HG02588 (cell line): ENCODE data around the gene MAP1B.

Source experiments
- ATAC-seq: cut with Tn5 transposase; IDR thresholded peaks from one replicate; pipeline ENCODE4 v1.9.1; 2021; ENCODE audit warnings: mild to moderate bottlenecking, moderate library complexity; ENCODE audit not compliant: unreplicated experiment

MAP1B gene

GRCh38 chr5:72129725-72130124, 22.4 kb downstream of the MAP1B start:
- no peak for ATAC-seq

- ATAC-seq: no peak
Measured at GRCh38 chr5:72130351-72130761, 23.1 kb downstream of the MAP1B start.

- no peak for ATAC-seq
Measured at GRCh38 chr5:72133212-72133990, 26.1 kb downstream of the MAP1B start.

GRCh38 chr5:72134226-72134899, 27.1 kb downstream of the MAP1B start:
- no peak for ATAC-seq

- no peak for ATAC-seq
Measured at GRCh38 chr5:72137826-72138409, 30.6 kb downstream of the MAP1B start.

GRCh38 chr5:72138943-72139521, 31.8 kb downstream of the MAP1B start:
- ATAC-seq: no peak

- ATAC-seq: no peak
Measured at GRCh38 chr5:72140711-72141110, 33.4 kb downstream of the MAP1B start.

GRCh38 chr5:72141440-72142355, 34.4 kb downstream of the MAP1B start:
- ATAC-seq: no peak

GRCh38 chr5:72144762-72145161, 37.5 kb downstream of the MAP1B start:
- no peak for ATAC-seq

GRCh38 chr5:72145348-72145747, 38.1 kb downstream of the MAP1B start:
- no peak for ATAC-seq

- no peak for ATAC-seq
Measured at GRCh38 chr5:72146056-72146455, 38.8 kb downstream of the MAP1B start.

- ATAC-seq: no peak
Measured at GRCh38 chr5:72147569-72147968, 40.3 kb downstream of the MAP1B start.

GRCh38 chr5:72149742-72150141, 42.5 kb downstream of the MAP1B start:
- ATAC-seq: no peak

- ATAC-seq: no peak
Measured at GRCh38 chr5:72151169-72151568, 43.9 kb downstream of the MAP1B start.

- no peak for ATAC-seq
Measured at GRCh38 chr5:72151646-72152045, 44.4 kb downstream of the MAP1B start.

GRCh38 chr5:72152545-72152944, 45.3 kb downstream of the MAP1B start:
- ATAC-seq: no peak

GRCh38 chr5:72153551-72153950, 46.3 kb downstream of the MAP1B start:
- ATAC-seq: no peak

GRCh38 chr5:72154076-72154756, 46.9 kb downstream of the MAP1B start:
- no peak for ATAC-seq

- no peak for ATAC-seq
Measured at GRCh38 chr5:72156946-72157624, 49.8 kb downstream of the MAP1B start.

- no peak for ATAC-seq
Measured at GRCh38 chr5:72157625-72157962, 50.3 kb downstream of the MAP1B start.
